GM19324 (cell line): Measurements from ENCODE around the gene INHBA.

Experiments used
- ATAC-seq: cut with Tn5 transposase; IDR thresholded peaks from one replicate; pipeline ENCODE4 v1.9.1; 2021; ENCODE audit warnings: mild to moderate bottlenecking, moderate library complexity; ENCODE audit not compliant: unreplicated experiment, low FRiP score

INHBA gene

DNA sequence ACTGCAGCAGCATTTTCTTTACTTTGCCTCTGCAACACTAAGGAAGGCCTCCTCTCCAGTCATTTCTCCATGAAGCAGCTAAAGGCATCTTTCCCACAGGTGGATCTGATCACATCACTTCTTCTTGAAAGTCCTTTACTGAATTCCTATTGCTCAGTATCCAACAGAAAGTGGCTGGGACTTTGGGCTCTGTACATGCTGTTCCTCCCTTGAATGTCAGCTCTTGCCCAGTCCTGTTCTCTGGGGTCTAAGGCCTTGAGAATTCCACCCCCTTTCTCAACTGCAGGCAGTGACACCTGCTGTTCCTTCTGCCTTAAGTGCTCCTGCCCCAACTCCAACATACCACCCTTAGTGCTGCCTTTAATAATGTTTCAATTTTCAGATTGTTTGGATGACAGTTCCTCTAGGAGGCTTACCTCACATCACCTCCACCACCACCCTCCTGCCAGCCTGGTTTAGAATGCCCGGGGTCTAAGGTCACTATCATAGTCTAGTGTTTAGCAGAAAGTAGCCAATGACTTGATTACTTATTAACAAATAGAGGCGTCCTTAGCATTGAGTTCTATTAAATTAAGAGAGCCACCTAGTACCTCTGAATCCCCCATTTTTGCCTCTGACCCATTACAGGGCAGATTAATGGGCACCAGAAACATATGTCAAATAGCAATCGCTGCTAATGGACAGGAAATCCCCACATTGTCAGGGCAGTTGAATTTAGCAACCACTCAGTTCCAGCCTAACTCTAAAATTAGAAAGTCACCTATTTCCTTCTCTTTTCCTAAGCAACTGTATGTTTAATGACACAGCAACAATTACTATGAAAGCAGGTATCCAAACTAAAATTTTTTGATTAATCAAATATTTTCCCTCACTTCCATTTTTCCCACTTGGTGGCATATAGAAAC is 11.4 kb downstream of the INHBA start:
- ATAC-seq: no peak

DNA sequence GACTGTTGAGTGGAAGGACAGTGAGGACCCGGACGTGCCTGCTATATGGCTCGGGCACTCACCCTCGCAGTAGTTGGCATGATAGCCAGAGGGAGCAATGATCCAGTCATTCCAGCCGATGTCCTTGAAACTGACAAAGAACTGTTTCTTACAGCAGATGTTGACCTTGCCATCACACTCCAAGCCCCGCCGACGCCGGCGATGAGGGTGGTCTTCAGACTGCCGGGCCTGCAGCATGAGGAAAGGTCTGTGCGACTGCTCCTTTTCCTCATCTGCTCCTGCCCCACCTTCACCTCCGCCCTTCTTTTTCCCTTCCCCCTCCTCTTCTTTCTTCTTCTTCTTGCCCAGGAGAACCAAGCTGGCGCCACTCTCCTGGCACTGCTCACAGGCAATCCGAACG is 13.1 kb downstream of the INHBA start:
- ATAC-seq: no peak

DNA sequence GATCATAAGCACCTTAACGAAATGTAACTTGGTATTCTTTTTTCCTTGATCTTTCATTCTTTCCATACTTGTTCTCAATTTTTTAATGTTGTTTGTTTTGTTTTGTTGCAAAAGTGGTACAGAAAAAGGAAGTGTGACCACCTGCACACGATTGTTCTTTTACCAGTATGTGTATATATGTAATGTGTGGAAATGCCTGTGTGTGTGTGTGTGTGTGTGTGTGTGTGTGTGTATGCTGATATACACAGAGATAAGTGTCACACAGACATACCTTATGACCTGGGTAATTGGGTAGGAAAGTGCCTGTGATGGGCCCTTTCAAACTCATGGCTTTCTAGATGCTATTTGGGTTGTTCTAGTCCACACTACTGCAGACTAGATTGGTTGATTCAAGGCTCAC is 14.0 kb downstream of the INHBA start:
- no peak for ATAC-seq

DNA sequence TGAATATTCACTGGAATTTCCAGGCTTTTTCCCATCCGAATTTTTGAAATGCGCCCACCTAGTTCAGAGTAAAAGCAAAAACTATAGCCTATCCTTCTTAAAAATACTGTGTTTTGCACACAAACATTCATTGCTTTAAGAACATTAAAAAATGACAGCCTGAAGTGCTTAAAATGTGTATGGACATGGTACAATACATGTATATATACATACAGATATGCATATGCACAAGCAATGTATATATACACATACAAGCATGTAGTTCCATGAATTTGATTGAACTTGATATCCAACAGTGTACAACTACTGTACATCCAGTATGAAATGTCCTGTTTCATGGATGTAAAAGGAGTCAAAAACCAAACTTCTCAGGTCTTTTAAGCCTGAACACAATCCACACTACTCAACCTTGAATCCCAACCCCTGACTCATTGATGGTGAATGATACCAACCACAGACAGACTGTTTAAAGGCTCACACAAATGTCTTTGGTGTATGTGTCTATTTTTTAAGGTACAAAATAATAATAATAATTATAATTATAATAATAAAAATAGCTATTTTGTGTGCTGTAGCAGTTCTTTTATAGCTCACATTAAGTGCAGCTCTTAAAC is 14.8 kb downstream of the INHBA start:
- no peak for ATAC-seq

DNA sequence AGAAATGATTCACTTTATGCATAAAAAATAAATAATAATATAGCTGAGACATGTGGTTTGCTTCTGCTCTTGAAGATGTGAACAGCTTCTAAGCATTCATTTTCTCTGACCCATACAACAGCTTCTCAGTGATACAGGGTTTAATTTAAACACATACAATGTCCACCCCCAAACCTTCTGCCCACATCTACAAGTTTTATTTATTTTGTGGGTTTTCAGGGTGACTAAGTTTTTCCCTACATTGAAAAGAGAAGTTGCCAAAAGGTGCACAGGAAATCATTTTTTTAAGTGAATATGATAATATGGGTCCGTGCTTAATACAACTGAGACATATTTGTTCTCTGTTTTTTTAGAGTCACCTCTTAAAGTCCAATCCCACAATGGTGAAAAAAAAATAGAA is 17.2 kb downstream of the INHBA start:
- no peak for ATAC-seq

DNA sequence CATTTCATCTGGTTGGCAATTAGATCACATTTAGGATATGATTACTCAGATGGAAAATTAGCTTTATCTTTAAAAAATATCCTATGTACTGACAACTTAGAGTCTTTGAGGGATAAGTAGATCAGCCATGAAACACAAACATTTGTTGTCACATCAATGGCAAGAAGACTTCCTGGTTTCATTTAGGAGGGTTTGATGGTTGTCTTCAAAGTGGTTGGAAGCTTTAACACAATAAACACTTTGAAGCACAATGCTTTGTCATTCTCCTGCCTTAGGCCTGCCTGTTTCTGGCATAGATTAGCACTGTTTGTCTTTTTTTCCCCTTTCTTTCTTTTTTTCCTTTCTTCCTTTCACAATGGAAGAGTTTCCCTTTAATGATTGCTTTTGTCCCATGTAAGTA is 20.5 kb downstream of the INHBA start:
- ATAC-seq: no peak

DNA sequence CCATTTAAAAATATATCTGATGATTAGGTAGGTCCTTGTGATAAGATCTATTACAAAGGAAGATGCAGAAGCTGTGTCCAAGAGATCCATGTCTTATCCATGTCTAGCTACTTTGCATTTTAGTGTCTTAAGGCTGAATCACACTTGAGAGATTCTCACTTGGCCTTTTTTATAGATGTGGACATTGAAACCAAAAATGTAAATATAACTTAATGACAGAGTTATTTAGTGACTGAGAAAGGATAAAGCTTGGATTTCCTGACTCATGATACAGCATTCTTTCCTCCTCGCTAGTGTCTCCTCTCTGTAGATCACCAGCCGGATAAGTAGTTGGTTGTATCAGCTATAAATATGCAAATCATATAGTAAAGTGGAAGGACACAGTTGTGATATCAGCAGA is 23.3 kb downstream of the INHBA start:
- no peak for ATAC-seq

DNA sequence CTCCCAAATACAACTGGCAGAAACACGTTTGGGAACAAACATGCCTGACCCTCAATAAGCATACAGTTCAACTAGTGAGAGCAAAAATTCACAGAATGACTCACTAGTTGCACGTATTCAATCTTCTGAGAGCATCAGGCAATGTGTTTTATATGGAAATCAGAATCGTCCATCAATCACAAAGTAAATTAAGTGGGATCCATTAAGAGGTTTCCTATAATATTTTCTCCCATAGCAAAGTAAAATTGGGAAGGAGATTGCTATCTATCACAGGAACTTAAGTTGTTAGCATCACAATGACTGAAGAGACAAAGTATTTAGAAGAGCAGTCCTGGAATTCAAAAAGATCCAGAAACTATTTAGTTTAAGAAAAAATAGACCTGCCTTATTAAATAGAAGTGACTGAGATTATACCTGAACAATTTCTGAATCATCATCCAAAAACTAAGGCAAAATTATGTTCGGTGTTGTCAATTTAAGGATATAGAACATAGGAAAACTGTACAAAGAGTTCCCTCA is 28.3 kb downstream of the INHBA start:
- ATAC-seq: no peak

DNA sequence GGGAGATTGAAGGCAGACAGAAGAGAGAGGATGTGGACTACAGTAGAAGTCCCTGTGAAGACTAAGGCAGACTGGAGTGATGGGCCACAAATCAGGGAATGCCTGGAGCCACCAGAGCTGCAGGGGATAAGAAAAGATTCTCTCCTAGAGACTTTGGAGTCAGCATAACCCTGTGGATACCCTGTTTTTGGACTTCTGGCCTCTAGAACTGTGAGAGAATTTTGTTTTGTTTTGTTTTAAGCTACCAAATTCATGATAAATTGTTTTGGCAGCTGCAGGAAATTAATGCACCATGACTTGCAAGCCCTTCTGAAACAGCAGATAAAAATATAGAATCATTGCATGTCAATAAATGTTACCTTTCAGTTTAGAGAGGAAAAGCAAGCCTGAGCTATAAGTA is 41.3 kb downstream of the INHBA start:
- no peak for ATAC-seq

DNA sequence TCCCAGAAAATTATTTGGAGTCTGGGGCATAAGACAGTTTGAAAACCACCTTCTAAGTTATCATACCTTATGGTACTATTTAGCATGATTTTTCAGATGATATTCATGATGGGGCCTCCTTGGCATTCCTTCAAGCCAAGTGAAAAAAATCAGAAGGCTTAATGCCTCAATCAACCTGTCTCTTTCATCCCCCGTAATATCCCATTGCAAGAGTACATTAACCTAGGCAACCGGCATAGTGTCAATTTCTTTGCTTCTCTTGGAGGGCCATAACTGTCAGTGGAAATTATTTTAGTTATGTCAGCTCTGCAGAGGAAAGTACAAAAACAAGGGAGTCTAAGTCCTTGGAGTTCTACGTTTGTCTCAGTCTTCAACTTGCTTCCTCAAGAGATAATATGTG is 43.4 kb downstream of the INHBA start:
- ATAC-seq: no peak

DNA sequence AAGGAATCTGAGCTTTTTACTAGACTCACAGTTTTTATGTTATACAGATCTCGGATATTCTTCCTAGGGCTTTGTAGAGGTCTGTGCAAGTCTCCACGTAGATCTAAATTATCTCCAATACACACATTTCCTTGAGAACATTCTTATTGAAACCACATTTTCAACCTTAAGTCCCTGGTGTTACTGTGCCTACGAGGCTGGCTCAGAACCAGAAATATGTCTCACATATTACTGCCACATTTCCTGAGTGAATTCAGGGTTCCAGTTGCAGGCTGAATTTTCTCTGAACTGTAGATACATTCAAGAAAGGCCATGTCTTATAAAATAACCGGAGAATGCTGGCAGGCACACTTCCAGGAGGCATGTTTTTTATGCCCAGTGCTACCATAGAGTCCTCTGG is 46.5 kb downstream of the INHBA start:
- no peak for ATAC-seq

DNA sequence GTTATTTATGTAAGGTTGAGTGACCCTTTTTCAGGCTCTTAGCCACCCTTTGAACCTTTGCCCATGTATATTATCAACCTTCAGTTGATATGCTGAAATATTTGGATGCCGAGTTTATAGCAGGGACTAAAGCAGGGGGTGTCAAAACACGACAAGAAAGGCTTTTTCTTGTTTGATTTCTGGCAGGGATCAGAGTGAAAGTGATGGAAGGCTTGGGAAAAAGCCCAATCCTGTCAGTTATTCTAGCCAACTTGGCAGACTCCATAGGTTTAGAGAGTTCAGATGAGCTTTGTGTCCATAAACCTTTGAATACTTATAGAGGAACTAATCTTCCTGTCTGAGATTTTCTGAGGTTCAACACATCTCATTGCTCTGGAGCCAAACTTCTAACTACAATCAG is 47.5 kb downstream of the INHBA start:
- no peak for ATAC-seq

DNA sequence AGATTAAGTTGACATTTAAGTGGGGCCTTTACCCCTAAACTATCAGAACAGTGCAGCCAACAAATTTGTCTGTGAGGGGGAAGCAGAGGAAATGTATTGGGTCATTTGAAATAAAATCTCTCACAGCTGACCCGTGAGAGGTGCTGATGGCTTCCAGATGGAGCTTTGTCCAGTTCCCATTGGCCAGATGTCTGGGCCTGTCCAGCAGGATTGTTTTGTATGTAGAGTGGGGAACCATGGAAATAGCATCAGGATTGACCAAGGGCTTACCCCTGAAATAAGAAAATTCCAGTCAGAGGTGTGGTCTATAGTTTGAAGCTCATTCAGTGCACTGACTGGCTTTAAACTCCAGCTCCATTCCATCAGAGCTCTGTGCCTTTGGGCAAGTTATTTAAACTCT is 50.6 kb downstream of the INHBA start:
- no peak for ATAC-seq

DNA sequence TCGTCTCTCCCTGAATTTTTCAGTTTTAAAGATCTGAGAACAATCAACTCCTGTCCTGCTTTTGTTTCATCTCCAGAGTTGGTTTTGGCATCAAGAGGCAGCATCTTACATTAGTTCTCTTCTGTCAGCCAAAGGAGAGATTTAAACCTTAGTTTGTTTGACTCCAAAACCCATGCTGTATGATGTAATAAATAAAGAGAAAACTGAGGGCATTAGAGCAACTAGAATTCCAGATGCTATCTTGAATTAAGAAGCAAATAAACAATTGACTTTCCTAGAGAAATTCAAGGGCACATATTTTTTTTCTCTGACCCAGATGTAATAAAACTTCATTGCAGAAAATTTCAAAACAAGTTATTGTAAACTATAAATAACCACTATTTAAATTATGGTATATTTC is 54.4 kb downstream of the INHBA start:
- ATAC-seq: no peak

DNA sequence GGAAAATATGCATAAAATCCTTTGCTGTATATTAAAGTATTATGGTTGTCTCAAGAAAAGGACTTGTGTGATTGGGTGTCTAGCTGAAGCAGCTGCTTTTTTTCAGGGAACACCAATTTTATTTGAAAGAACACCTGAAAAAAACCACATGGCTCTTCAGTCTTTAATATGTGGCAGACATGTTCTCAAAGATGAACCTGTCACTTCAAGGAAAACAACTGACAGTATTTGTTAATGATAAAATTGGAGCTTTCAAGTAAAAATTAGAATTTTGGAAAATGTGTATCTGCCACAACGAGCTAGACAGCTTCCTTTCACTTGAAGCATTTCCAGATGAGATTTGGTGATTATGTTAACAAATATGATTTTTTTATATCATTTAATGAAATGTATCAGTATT is 59.3 kb downstream of the INHBA start:
- ATAC-seq: no peak

DNA sequence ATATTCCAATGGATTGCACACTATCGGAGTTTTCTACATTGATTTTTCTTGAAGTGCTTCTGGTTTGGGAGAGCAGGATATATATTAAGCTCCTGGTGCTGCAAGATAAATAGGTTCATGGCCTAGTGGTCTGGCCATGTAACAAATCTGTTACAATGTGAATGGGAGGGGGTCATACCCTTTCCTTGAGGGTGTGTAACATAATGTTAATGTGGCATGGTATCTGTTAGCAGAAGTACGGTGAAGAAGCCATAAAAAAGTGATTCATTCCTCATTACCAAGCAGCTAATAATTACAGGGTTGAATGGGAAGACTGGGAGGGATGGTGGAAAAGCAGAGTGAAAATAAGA is 61.2 kb downstream of the INHBA start:
- ATAC-seq: no peak

DNA sequence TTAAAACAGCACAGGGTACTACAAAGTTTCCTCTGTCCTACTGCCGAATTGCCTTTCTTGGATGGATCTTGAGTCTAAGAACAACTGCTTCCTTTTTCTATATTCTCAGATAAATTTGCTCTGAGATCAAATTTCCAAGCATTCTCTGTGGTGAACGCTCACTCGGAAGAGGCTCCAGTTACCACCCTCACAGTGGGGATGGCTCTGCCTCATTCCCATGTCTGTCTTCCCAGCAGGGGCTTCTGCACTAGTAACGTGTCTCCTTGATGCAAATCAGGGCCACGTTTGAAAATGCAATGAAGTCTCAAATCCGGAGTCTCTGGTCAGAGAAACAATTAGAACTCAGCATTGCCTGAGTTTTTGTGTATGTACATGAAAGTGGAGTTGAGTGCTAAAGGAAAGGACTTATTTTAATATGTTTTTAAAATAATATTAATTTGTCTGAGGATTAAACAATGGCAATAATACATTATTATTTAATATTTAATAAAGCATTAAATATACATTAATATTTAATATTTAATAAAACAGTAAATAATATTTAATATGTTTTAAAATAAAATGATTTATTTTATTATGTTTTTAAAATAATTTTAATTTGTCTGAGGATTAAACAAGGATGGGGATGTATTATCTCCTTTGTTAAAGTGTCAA is 61.8 kb downstream of the INHBA start:
- no peak for ATAC-seq

DNA sequence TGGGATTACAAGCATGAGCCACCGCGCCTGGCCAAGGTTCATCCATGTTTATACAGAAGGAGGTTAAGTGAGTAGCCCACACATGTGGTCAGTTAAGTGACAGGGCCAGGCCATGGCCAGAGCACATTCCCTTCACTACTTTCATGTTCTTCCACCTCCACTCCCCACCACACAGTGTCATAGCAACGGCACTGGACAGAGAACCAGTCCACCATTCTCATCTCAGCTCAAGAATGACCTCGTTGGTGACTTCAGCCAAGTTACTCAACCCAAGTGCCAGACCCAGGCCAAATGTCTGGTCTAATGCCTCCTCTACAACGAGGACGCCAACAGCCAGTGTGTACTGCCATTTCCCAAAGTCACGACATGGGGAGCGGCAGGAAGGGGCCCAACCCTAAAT is 62.4 kb downstream of the INHBA start:
- no peak for ATAC-seq

DNA sequence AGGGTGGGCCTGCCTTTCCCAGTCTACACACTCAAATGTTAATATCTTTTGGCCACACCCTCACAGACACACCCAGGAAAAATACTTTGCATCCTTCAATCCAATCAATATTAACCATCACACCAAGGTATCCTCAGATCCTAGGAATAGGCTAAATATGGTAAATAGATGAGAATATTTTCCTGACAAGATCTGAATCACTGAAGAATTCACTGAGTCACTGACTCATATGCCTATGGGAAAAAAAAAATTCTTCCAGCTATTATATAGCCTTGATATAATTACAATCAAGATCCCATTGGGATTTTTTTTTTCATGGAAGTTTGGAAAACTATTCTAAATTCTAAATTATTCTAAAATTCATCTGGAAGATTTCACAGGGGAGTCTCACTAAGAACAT is 65.8 kb downstream of the INHBA start:
- no peak for ATAC-seq
